ENCODE measurements around the gene ATAD2B. TPM values are rescaled to one million over a fixed set of nuclear protein-coding genes. Genes with fewer than 3 reads are reported as not detected.
"Not testable (repeated sequence)": the region's sequence is repeated elsewhere in the genome, so short reads cannot be mapped to it uniquely, and the experiment has no call there.

ATAD2B gene
- total RNA-seq, 4 donors from 2014 or later: 37.1 to 82.7 (median 40.7) TPM

DNA sequence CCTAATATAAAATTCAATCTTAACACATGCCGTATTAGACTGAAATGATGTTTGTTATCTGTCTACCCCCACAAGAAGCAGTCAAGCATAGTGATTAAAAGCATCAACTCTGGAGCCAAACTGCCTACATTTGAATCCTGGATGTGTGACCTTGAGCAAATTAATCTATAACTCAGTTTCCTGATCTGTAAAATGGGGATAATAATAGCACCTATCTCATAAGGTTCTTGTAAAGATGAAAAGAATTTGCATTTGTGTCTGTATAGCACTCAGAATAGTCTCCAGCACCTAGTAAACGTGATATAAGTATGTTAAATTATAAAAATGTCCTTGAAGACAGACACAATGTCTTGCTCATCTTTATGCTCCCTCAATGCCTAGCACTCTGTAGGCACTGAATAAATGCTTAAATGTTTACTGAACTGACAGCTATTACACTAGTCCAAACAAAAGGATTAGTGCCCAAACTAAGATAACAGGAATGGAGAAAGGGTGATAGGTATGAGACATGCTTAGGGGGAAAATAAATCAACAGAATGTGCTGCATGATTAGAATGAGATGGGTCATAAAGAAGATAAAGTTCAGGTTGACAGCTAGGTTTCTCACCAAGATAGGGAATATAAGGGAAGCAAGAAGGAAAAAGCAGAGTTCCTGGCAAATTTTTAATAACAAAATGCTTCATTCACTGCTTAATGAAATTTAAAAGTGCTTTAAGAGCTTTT is 180.6 kb downstream of the ATAD2B start:
- Histone ChIP-seq H3K27ac (no peak overlapping the region), H3K9me3 (no peaks in the 10 kb centered on the region), H3K4me1 (peaks cover 0 to 6% (median 2%) of the 10 kb centered on the region in 4 donors), H3K27me3 (no peaks in the 10 kb centered on the region), H3K4me3 (no peak overlapping the region), H3K36me3 (peaks cover 0 to 7% (median 2%) of the 10 kb centered on the region in 4 donors)
- no peak for DNase-seq
- in situ Hi-C loops (cut with MboI; ENCODE audit: low pct_ligation_motif_present in 1 of 4, low pct_unique_long_range_greater_than_20kb in 1 of 4, low sequenced_read_pairs in 3 of 4): no loop called here
- WGBS, 2 donors (ENCODE audit: low coverage in 1 of 2): 81 to 100% methylated on average over 2 of the region's 2 CpGs
- intact Hi-C loops (cut with DNase I; ENCODE audit: low total_unique reads): no loop called here
- TF ChIP-seq POLR2A (IDR thresholded peaks at IDR 0.05): no peak
- TF ChIP-seq, protein P1, sequence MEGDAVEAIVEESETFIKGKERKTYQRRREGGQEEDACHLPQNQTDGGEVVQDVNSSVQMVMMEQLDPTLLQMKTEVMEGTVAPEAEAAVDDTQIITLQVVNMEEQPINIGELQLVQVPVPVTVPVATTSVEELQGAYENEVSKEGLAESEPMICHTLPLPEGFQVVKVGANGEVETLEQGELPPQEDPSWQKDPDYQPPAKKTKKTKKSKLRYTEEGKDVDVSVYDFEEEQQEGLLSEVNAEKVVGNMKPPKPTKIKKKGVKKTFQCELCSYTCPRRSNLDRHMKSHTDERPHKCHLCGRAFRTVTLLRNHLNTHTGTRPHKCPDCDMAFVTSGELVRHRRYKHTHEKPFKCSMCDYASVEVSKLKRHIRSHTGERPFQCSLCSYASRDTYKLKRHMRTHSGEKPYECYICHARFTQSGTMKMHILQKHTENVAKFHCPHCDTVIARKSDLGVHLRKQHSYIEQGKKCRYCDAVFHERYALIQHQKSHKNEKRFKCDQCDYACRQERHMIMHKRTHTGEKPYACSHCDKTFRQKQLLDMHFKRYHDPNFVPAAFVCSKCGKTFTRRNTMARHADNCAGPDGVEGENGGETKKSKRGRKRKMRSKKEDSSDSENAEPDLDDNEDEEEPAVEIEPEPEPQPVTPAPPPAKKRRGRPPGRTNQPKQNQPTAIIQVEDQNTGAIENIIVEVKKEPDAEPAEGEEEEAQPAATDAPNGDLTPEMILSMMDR (IDR thresholded peaks at IDR 0.05): no peak
- TF ChIP-seq EP300 (IDR thresholded peaks at IDR 0.05; ENCODE audit: low read depth): no peak
- TF ChIP-seq POLR2AphosphoS5 (IDR thresholded peaks at IDR 0.05): no peak

DNA sequence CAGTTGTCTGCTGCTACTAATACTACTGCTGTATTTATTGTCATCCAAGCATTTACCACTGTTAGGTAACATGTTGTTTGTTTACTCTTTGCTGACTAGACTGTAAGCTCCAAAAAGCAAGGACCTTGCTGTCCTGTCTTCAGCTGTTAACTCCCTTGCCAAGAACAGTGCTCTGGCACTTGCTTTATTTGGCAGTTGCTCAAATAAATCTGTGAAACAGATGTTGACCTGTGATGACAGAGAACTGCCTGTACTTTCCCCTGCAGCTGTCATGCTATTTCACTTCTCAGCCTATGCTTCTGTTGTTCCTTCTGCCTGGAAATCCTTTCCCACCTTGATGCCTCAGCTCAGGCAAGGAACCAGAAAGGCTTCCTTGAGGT is 181.2 kb downstream of the ATAD2B start:
- no peak for TF ChIP-seq POLR2A (IDR thresholded peaks at IDR 0.05)
- peak; percentile 48 to 70 (median 69) for TF ChIP-seq POLR2AphosphoS5 (IDR thresholded peaks at IDR 0.05)
- TF ChIP-seq, protein P1 (IDR thresholded peaks at IDR 0.05): no peak
- TF ChIP-seq EP300 (IDR thresholded peaks at IDR 0.05; ENCODE audit: low read depth): no peak
- no peak for DNase-seq
- H3K36me3 ChIP-seq: peaks cover 0 to 4% (median under 1%) of the 10 kb centered on the region in 4 donors
- no peak overlapping the region for H3K4me3 ChIP-seq
- H3K27me3 ChIP-seq: no peaks in the 10 kb centered on the region
- H3K9me3 ChIP-seq: no peaks in the 10 kb centered on the region
- in situ Hi-C loops (cut with MboI; ENCODE audit: low pct_ligation_motif_present in 1 of 4, low pct_unique_long_range_greater_than_20kb in 1 of 4, low sequenced_read_pairs in 3 of 4) (no loop called here), intact Hi-C loops (cut with DNase I; ENCODE audit: low total_unique reads) (no loop called here)
- no peak overlapping the region for H3K27ac ChIP-seq
- H3K4me1 ChIP-seq: peaks cover 0 to 6% (median 2%) of the 10 kb centered on the region in 4 donors

DNA sequence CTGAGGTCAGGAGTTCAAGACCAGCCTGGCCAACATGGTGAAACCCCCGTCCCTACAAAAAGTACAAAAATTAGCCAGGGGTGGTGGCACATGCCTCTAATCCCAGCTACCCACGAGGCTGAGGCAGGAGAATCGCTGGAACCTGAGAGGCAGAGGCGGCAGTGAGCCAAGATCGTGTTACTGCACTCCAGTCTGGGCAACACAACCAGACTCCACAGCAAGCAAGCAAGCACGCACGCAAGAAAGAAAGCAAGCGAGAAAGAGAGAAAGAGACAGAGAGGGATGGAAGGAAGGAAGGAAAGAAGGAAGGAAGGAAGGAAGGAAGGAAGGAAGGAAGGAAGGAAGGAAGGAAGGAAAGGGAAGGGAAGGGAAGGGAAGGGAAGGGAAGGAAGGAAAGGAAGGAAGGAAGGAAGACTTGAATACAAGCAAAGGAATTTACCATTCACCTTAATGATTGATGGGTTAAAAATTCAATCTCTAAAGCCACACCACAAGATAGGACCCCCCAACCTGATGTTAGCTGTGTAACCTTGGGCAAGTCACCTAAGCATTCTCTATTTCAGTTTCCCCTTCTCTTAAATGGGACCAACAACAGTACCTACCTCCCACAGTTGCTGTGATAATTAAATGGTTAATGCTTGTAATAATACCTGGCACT is 181.7 kb downstream of the ATAD2B start:
- Histone ChIP-seq H3K4me3 (no peak overlapping the region), H3K9me3 (no peaks in the 10 kb centered on the region), H3K27ac (no peak overlapping the region), H3K4me1 (peaks cover 0 to 6% (median 2%) of the 10 kb centered on the region in 4 donors), H3K36me3 (no peaks in the 10 kb centered on the region), H3K27me3 (no peaks in the 10 kb centered on the region)
- TF ChIP-seq, protein P1 (IDR thresholded peaks at IDR 0.05): no peak
- TF ChIP-seq POLR2AphosphoS5 (IDR thresholded peaks at IDR 0.05) (no peak), EP300 (IDR thresholded peaks at IDR 0.05; ENCODE audit: low read depth) (no peak), POLR2A (IDR thresholded peaks at IDR 0.05) (no peak)
- 88 to 100% methylated on average over 2 to 8 of the region's 8 CpGs for WGBS, 2 donors (ENCODE audit: low coverage in 1 of 2)
- in situ Hi-C loops (cut with MboI; ENCODE audit: low pct_ligation_motif_present in 1 of 4, low pct_unique_long_range_greater_than_20kb in 1 of 4, low sequenced_read_pairs in 3 of 4): no loop called here
- DNase-seq: no peak
- intact Hi-C loops (cut with DNase I; ENCODE audit: low total_unique reads): no loop called here

DNA sequence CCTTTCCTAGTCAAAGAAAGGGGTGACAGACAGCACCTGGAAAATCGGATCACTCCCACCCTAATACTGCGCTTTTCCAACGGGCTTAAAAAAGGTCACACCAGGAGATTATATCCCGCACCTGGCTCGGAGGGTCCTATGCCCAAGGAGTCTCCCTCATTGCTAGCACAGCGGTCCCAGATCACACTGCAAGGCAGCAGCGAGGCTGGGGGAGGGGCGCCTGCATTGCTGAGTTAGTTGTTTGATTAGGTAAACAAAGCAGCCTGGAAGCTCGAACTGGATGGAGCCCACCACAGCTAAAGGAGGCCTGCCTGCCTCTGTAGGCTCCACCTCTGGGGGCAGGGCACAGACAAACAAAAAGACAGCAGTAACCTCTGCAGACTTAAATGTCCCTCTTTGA is 190.1 kb downstream of the ATAD2B start:
- H3K4me3 ChIP-seq; H3K4me1 ChIP-seq; H3K27ac ChIP-seq; H3K27me3 ChIP-seq; intact Hi-C loops (cut with DNase I; ENCODE audit: low total_unique reads); H3K36me3 ChIP-seq; H3K9me3 ChIP-seq; in situ Hi-C loops (cut with MboI; ENCODE audit: low pct_ligation_motif_present in 1 of 4, low pct_unique_long_range_greater_than_20kb in 1 of 4, low sequenced_read_pairs in 3 of 4); DNase-seq: not testable (repeated sequence)
- 95% methylated on average over 9 of the region's 9 CpGs; no CpG with 5 or more reads in 1 of the 2 donors for WGBS, 2 donors (ENCODE audit: low coverage in 1 of 2)

Data from transverse colon (tissue), 4 donors.